ENCODE data around the gene TCIRG1. TPM values are rescaled to one million over a fixed set of nuclear protein-coding genes. Genes with fewer than 3 reads are reported as not detected.

The TCIRG1 gene
- total RNA-seq, 2 experiments from 2014 or later: 129 to 138 TPM

DNA sequence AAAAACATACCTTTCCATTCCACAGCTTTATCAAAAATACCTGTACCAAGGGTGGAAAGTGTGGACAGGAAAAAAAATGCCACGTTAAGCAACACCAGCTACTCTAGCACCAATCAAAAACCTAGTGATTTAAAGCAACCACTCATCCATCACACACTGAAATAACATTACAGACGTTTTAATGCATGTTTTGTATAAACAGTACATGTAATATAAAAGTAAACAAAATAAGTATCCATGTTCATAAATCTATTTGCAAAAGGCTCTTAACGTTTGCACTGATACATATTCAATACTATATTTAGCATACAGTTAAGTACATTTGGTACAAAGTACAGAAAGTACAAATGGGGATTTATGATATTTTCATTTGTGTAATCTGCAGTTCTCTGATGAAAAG lies 43.7 kb downstream of the TCIRG1 start:
- peaks cover 7% of the 10 kb centered on the region for H3K36me3 Mint-ChIP-seq (ENCODE audit: low read depth)
- no peak overlapping the region for H3K4me3 Mint-ChIP-seq
- POLR2A ChIA-PET: interaction anchor here (1.2 kb wide), 1 partner anchor 24 kb away, joined by 4 read pairs; no protein-coding TSS in a partner anchor

DNA sequence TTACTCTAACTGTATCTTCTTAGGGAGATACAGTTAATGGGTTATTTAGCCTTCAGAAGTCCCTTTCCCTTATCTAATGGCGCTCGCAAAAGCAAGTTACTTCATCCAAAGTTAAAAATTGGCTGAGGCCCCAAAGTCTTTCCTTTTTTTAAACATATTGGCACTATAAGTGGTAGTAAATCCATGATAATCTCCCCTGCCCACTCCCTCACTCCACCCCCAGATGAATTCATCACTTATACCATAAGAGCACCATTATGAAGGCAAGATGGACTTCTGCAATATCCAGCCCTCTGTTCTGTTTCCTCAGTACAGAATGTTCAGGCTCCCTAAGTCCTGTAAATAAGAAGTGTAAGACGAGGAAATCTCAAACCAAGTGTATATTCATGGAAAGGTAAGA lies 44.7 kb downstream of the TCIRG1 start:
- no peak overlapping the region for H3K27ac Mint-ChIP-seq
- CTCF ChIA-PET: interaction anchor here (0.7 kb wide), 1 partner anchor 11 kb away, joined by 3 read pairs; no protein-coding TSS in a partner anchor
- H3K4me1 Mint-ChIP-seq (ENCODE audit: low read depth): no peaks in the 10 kb centered on the region
- H3K36me3 Mint-ChIP-seq (ENCODE audit: low read depth): peaks cover 7% of the 10 kb centered on the region
- intact Hi-C loops (cut with micrococcal nuclease): no loop called here
- H3K27me3 Mint-ChIP-seq: no peaks in the 10 kb centered on the region
- no peak overlapping the region for H3K4me3 Mint-ChIP-seq
- TF ChIP-seq, protein P1, sequence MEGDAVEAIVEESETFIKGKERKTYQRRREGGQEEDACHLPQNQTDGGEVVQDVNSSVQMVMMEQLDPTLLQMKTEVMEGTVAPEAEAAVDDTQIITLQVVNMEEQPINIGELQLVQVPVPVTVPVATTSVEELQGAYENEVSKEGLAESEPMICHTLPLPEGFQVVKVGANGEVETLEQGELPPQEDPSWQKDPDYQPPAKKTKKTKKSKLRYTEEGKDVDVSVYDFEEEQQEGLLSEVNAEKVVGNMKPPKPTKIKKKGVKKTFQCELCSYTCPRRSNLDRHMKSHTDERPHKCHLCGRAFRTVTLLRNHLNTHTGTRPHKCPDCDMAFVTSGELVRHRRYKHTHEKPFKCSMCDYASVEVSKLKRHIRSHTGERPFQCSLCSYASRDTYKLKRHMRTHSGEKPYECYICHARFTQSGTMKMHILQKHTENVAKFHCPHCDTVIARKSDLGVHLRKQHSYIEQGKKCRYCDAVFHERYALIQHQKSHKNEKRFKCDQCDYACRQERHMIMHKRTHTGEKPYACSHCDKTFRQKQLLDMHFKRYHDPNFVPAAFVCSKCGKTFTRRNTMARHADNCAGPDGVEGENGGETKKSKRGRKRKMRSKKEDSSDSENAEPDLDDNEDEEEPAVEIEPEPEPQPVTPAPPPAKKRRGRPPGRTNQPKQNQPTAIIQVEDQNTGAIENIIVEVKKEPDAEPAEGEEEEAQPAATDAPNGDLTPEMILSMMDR (IDR thresholded peaks at IDR 0.05): no peak
- H3K9me3 Mint-ChIP-seq: no peaks in the 10 kb centered on the region
- ATAC-seq (no peak), DNase-seq (no peak)
- POLR2A ChIA-PET: no interaction called here

More for the DNA sequence above, 43.7 kb downstream of the TCIRG1 start:
- H3K27ac Mint-ChIP-seq: no peak overlapping the region
- intact Hi-C loops (cut with micrococcal nuclease): no loop called here
- no peaks in the 10 kb centered on the region for H3K27me3 Mint-ChIP-seq
- H3K9me3 Mint-ChIP-seq: no peaks in the 10 kb centered on the region
- TF ChIP-seq, protein P1 (IDR thresholded peaks at IDR 0.05): no peak
- ATAC-seq (no peak), DNase-seq (no peak)
- CTCF ChIA-PET: no interaction called here
- no peaks in the 10 kb centered on the region for H3K4me1 Mint-ChIP-seq (ENCODE audit: low read depth)

DNA sequence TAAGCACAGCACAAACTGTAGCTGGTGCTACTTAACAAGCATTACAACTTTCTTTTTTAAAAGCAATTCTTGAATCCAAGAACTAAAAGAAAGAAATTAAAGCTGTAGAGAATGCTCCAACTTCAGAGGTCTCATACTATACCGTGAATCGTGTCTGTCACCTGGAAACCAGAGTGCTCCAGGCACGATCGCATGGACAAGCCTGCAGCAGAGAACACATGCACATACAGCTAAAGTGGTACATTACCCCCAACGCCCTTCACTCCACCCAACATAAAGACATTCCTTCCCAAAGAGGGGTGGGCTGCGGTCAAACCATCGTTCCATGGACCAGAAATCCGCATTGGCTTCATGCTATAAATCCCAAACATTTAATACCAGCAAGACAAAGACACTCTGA lies 50.9 kb downstream of the TCIRG1 start:
- no peak for ATAC-seq
- Mint-ChIP-seq H3K4me3 (no peak overlapping the region), H3K27me3 (no peaks in the 10 kb centered on the region), H3K9me3 (no peaks in the 10 kb centered on the region), H3K4me1 (ENCODE audit: low read depth) (peaks cover 7% of the 10 kb centered on the region), H3K36me3 (ENCODE audit: low read depth) (no peaks in the 10 kb centered on the region), H3K27ac (no peak overlapping the region)
- TF ChIP-seq, protein P1 (IDR thresholded peaks at IDR 0.05): no peak
- ChIA-PET POLR2A (interaction anchor here (0.6 to 0.8 kb wide), 2 partner anchors 8 to 14 kb away, joined by 3 read pairs; no protein-coding TSS in a partner anchor), CTCF (no interaction called here)
- no peak for DNase-seq
- intact Hi-C loops (cut with micrococcal nuclease): no loop called here

DNA sequence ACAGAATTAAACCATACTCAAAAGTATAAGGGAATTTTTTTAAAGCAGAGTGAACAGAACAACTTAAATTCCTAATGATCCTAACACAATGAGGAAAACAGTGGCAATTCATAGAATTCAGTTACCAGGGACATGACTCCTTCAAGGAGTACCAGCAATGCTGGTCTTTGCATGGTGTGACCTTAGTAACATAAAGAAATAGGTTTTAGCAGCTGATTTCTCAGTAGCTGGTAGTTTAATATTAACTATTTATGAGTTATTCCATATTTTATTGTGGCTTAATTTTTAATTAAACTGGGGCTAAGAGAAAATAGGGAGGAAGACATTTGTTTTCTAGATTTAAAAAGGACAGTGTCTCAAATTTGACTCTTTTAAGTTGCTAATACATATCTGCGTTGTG lies 51.5 kb downstream of the TCIRG1 start:
- no peak overlapping the region for H3K4me3 Mint-ChIP-seq
- H3K4me1 Mint-ChIP-seq (ENCODE audit: low read depth): peaks cover 7% of the 10 kb centered on the region
- intact Hi-C loops (cut with micrococcal nuclease): no loop called here
- ChIA-PET POLR2A (interaction anchor here (0.8 kb wide), 1 partner anchor 9 kb away, joined by 3 read pairs; no protein-coding TSS in a partner anchor), CTCF (no interaction called here)
- H3K9me3 Mint-ChIP-seq: no peaks in the 10 kb centered on the region
- no peak overlapping the region for H3K27ac Mint-ChIP-seq
- no peak for ATAC-seq
- H3K36me3 Mint-ChIP-seq (ENCODE audit: low read depth): no peaks in the 10 kb centered on the region
- no peaks in the 10 kb centered on the region for H3K27me3 Mint-ChIP-seq
- TF ChIP-seq, protein P1 (IDR thresholded peaks at IDR 0.05): no peak
- no peak for DNase-seq

DNA sequence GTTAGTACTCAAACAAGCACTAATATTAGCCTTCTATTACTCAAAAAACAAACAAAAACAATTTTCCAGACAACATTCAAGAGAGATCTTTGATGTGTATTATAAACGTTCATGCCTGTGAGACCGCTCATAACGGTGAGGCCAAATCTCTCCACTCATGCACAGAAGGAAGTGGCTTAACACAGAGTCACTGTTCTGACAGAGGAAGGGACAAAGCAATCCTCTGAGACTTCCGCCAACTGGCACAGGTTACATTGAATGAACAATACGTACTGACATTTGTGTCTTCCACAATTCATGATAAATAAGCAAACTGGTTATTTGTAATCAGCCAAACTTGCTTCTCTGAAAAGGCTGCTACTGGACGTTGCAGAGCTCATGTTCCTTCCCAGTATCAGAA lies 51.9 kb downstream of the TCIRG1 start:
- Mint-ChIP-seq H3K4me3 (no peak overlapping the region), H3K9me3 (no peaks in the 10 kb centered on the region), H3K27me3 (no peaks in the 10 kb centered on the region), H3K36me3 (ENCODE audit: low read depth) (no peaks in the 10 kb centered on the region), H3K4me1 (ENCODE audit: low read depth) (peaks cover 7% of the 10 kb centered on the region), H3K27ac (no peak overlapping the region)
- CTCF ChIA-PET: no interaction called here
- POLR2A ChIA-PET: no interaction called here
- intact Hi-C loops (cut with micrococcal nuclease): no loop called here
- DNase-seq (peak; percentile 22), ATAC-seq (peak; percentile 62)
- TF ChIP-seq, protein P1 (IDR thresholded peaks at IDR 0.05): no peak
